Hematopoietic multipotent progenitor cell treated with erythropoietin and hydrocortisone succinate and interleukin-3 and kit ligand, for 8 days (in vitro differentiated cells): ENCODE results near the gene PLEKHN1.
A peak's percentile ranks its signal among the peaks of the same experiment; 100 is the strongest.

Experiments used
- DNase-seq: peaks from one replicate; pipeline ENCODE4 v3.0.0-alpha.2; 2015

Gene PLEKHN1

DNA sequence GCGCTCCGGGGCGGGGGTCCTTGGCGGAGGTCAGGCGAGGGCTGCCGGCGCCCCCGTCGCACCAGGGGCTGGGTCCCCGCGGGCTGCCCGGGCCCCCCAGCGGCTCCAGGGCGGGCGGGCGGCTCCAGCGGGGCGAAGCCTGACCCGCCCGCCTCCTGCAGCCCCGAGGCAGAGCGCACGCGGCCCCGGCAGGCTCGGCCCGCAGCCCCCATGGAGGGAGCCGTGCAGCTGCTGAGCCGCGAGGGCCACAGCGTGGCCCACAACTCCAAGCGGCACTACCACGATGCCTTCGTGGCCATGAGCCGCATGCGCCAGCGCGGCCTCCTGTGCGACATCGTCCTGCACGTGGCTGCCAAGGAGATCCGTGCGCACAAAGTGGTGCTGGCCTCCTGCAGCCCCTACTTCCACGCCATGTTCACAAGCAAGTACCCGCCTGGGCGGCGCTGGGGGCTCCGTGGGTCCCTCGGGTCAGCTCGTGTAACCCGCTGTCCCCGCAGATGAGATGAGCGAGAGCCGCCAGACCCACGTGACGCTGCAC, 5.1 kb upstream of the PLEKHN1 start:
- DNase-seq, result no peak

DNA sequence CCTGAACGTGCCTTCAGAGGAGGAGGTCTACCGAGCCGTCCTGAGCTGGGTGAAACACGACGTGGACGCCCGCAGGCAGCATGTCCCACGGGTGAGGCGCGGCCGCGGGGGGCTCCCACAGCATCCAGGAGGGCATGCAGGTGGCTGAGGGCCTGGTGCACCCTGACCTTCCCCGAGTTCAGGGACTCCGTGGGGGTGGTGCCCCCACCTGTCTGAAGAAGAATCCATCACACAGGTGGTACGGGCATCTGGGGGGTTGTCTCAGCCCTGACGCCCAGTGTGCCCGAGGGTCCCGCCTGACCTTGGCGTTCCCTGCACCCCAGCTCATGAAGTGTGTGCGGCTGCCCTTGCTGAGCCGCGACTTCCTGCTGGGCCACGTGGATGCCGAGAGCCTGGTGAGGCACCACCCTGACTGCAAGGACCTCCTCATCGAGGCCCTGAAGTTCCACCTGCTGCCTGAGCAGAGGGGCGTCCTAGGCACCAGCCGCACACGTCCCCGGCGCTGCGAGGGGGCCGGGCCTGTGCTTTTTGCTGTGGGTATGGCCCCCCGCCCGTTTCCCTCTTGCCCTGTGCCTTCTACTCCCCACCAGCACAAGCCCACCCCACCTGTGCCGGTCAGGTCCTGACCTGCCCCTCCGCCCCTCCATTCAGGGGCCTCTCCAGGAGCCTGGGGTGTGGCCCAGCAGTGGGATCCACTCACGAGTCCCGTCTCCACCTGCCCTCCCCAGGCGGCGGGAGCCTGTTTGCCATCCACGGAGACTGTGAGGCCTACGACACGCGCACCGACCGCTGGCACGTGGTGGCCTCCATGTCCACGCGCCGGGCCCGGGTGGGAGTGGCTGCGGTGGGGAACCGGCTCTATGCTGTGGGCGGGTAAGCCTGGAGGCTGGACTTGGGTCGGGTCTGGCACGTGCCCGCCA, 3.6 kb upstream of the PLEKHN1 start:
- no peak for DNase-seq

DNA sequence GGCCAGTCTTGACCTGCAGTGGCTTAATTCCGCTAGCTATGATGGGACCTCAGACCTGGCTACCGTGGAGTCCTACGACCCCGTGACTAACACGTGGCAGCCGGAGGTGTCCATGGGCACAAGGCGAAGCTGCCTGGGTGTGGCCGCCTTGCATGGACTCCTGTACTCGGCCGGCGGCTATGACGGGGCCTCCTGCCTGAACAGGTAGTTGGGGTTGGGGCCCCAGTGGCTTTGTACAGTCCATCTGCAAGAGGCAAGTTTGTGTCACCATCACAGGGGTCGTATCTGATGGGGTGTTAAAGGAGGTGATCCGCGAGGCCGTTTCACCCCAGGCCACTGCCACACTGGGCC, 3.0 kb upstream of the PLEKHN1 start:
- no peak for DNase-seq

DNA sequence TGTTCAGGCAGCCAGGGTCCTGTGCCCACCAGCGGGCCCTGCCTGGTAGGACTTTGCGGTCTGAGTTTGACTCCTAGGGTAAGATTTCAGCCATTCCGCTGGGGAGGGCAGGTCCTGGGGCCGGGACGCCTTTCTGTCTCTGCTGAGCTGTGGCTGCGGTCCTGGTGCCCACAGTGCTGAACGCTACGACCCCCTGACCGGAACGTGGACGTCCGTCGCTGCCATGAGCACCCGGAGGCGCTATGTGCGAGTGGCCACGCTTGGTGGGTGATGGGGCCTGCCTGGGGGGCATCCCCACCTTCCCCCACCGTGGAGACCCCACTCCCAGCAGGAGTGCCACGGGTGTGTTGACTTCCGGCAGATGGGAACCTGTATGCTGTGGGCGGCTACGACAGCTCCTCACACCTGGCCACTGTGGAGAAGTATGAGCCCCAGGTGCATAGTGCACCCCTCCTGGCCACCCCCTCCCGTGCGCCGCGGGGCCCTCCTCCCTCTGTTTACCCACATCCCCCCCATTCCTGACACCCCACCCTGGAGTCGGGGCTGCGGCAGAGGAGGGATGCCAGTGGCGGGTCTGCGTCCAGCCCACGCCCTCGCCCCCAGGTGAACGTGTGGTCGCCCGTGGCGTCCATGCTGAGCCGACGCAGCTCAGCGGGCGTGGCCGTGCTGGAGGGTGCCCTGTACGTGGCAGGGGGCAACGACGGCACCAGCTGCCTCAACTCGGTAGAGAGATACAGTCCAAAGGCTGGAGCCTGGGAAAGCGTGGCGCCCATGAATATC, 2.3 kb upstream of the PLEKHN1 start:
- DNase-seq, result no peak

DNA sequence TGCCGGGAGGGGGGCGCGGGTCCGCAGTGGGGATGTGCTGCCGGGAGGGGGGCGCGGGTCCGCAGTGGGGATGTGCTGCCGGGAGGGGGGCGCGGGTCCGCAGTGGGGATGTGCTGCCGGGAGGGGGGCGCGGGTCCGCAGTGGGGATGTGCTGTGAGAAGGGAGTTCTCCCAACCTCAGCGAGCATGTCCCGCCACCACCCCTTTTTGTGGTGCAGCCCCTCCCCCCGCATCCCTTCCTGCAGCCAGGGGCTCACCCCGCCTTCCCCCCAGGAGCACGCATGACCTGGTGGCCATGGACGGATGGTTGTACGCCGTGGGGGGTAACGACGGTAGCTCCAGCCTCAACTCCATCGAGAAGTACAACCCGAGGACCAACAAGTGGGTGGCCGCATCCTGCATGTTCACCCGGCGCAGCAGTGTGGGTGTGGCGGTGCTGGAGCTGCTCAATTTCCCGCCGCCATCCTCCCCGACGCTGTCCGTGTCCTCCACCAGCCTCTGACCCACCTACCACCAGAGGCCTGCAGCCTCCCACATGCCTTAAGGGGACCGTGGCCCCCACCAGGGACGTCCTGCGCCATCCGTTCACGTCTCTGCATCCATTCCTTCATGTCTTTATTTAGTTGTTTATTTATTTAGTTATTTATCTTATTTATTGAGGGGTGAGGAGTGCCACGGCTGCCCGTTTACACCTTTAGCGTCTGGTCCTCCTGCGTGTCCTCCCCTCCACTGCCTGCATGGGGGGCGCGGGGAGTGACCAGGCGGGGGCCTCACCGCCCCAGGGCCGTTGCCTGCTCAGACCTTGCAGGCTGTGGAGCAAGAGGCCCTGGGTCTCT, 1.4 kb upstream of the PLEKHN1 start:
- no peak for DNase-seq

DNA sequence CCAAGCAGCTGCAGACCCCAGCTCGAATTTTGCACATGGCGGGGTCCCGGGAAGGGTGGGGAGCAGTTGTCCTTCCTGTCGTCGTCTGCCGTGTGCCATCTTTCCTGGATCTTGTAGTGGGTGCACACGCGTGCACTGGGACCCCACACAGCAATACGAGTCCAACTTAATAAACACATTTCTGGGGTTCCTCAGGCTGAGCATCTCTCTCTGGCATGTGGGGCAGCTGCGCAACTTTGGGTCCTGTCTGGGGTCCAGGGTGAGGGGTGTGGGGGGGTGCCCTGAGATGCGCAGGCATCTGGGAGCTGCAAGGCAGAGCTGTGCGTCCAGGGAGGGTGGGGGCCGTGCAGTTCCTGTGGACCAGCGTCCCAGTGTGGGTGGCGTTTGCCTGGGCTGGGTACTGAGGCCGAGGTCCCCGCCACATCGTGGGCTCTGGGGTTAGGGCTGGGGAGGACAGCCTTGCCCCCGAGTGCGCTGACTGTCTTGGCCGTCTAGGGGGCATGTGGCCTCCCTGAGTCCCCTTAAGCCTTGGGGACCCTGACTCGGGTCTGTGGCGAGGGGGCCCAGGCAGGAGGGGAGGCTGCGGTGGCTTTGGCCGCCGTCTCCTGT, 652 bp upstream of the PLEKHN1 start:
- DNase-seq, result no peak

DNA sequence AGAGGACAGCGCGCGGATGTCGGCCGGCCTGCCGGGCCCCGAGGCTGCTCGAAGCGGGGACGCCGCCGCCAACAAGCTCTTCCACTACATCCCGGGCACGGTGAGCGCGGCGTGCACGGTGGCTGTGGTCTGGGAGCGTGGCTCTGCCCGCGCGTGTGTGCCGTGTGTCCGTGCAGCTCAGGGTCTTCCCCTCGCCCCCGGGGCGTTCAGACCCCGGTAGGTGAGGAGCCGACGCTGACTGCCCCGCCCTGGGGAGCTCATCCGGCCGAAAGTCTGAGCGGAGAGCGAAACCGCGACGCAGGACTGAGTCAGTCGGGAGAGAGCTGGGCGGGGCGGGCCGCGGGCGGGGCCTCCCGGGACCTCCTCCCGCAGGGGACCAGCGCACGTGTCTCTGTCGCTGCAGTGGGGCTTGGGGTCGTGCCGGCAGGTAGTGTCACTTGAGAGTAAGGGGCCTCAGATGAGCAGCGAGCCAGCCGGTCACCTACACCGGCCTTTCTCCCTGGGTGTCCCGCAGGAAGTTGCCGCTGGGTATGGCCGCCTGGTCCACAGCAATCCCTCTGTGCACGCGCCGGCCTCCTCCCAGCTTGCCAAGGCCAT, 520 bp downstream of the PLEKHN1 start:
- DNase-seq, result peak; percentile 39

DNA sequence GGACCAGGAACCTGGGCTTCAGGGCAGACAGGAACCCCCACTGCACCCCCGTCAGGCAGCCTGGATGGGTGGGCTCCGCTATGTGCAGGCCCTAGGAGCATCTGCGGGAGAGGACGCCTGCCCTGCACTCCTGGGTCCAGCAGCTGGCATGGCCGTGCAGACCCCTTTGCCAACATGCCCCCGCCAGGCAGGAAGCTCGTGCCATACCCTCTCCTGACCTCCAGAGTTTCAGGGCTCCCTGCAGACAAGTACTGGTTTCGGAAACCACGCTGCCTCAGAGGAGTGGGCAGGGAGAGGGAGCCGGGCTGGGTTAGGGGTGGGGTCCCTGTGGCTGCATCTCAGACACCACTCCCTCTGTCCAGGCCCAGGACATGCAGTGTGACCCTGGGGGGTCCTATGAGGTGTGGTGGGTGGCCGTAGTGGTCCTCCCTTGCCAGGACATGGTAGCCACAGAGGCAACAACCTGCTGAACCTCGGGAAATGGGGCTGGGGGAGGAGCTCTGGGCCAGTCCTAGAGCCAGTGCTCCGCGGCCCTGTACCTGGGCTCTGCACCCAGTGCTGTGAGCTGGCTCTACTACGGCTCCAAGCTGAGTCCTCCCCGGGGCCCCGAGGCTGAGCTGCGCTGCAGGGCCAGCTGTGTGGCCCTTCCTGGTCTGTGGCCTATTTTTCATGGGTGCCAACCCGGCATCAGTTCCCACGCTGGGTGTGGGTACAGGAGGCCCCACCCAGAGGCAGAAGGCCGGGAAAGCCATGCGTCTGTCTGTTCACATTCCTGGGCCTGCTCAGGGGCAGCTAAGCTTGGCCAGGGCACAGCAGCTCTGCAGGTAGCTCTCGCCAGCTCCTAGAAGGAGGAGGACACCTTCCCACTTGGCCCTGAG, 1.4 kb downstream of the PLEKHN1 start:
- no peak for DNase-seq

DNA sequence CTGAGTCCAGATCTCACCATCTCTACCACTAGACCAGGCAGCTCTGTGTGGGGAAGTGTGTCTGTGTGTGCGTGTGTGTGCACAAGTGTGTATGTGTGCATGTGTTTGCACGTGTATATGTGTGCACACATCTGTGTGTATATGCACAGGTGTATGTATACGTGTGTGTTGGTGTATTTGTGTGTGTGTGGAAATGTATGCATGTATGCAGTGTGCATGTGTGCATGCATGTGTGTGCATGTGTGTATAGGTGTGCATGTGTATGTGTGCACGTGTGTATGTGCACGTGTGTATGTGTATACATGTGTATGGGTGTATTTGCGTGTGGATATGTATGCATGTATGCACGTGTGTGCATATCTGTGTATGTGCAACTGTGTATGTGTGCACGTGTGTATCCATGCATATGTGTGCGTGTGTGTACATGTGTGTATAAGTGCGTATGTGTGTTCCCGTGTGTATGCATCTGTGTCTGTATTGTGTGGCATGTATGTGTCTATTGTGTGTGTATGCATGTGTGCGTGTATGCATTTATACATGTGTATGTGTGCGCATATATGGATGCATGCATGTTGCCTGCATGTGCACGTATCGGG, 3.1 kb downstream of the PLEKHN1 start:
- DNase-seq, result no peak

DNA sequence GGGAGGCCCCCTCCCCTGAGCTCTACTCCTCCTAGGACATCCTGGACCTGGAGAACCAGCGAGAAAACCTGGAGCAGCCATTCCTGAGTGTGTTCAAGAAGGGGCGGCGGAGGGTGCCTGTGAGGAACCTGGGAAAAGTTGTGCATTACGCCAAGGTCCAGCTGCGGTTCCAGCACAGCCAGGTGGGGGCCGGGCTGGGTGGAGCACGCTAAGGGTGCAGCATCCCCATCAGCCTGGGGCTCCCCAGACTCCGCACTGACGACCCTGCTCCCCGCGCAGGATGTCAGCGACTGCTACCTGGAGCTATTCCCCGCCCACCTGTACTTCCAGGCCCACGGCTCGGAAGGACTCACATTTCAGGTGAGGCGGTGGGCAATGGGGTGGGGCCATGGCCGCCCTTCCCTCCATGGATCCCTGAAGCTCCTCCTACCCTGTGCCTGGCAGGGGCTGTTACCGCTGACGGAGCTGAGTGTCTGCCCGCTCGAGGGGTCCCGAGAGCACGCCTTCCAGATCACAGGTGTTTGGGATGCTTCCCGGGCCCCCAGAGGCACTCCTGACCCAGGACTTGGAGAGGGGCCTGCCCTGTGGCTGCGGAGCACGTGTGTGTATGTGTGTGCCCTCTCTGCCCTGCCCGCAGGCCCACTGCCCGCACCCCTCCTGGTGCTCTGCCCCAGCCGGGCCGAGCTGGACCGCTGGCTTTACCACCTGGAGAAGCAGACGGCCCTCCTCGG, 4.1 kb downstream of the PLEKHN1 start:
- DNase-seq, result no peak

DNA sequence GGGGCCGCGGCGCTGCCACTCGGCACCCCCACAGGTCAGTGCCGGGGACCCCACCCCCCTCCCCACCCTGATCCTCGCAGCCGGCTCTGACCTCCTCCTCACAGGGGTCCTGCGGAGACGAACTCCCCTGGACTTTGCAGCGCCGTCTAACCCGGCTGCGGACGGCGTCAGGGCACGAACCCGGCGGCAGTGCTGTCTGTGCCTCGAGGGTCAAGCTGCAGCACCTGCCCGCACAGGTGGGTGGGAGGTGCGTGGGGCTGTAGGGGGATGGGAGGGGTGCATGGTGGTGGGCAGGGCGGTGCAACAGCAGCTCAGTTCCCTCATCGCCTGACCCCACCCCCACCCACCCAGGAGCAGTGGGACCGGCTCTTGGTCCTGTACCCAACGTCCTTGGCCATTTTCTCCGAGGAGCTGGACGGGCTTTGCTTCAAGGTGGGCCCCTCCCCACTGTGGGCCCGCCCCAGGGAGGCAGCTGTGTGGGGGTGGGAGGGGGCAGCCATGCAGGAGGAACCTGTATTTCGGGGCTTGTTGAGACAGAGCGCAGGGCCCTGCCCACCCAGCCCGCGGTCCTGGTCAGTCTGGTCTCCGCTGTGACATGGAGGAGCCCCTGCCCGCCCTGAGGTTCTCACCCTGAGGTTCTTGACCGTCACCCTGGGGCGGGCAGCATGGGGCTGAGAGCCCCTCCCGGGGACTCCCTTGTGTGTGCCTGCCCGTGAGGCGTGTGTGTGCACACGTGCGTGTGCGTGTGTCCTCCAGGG, 4.9 kb downstream of the PLEKHN1 start:
- no peak for DNase-seq

DNA sequence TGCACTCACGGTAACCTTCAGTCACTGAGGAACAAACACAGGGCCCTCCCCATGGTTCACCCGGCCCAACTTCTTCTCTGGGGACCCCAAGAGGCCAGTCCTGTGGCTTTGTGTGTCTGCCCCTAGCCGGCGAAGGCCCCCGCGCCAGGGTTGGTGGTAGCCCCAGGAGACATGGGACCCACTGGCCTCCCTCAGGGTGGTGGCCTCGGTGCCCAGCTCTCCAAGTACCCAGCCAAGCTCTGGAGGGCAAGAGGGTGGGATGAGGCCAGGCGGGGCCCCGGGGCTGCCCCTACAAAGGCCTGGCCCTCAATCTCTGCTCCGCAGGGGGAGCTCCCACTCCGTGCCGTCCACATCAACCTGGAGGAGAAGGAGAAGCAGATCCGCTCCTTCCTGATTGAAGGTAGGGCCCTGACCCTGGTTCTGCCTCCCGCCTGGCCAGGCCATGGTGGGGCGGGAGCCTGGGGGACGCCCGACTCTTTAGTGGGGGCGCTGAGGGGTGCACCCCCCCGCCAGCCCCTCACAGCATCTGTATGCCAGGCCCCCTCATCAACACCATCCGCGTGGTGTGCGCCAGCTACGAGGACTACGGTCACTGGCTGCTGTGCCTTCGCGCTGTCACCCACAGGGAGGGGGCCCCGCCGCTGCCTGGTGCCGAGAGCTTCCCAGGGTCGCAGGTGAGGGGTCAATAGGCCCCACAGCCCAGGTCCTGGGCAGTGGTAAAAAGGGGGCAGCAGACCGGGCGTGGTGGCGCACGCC, 5.6 kb downstream of the PLEKHN1 start:
- DNase-seq, result no peak

DNA sequence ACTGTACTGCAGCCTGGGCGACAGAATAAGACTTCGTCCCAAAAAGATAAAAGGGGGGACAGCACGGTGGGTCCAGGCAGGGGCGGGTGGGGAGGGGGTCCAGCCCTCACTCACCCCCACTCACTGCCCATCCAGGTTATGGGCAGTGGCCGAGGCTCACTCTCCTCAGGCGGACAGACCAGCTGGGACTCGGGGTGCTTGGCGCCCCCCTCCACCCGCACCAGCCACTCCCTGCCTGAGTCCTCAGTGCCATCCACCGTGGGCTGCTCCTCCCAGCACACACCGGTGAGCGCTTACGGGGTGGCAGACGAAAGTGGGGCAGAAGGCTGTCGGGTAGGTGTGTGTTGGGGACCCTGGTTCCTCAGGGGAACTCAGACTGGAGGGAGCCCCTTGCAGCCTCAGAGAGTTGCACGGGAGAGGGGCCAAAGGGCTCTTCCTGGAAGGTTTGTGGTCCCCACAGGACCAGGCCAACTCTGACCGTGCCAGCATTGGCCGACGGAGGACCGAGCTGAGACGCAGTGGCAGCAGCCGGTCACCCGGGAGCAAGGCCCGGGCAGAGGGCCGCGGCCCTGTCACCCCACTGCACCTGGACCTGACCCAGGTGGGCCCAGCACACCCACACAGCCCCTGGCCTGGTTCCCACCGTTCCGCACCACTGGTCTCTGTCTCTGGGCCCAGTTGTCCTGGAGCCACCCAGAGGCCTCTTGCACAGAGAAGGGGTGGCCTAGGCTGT, 6.6 kb downstream of the PLEKHN1 start:
- no peak for DNase-seq

DNA sequence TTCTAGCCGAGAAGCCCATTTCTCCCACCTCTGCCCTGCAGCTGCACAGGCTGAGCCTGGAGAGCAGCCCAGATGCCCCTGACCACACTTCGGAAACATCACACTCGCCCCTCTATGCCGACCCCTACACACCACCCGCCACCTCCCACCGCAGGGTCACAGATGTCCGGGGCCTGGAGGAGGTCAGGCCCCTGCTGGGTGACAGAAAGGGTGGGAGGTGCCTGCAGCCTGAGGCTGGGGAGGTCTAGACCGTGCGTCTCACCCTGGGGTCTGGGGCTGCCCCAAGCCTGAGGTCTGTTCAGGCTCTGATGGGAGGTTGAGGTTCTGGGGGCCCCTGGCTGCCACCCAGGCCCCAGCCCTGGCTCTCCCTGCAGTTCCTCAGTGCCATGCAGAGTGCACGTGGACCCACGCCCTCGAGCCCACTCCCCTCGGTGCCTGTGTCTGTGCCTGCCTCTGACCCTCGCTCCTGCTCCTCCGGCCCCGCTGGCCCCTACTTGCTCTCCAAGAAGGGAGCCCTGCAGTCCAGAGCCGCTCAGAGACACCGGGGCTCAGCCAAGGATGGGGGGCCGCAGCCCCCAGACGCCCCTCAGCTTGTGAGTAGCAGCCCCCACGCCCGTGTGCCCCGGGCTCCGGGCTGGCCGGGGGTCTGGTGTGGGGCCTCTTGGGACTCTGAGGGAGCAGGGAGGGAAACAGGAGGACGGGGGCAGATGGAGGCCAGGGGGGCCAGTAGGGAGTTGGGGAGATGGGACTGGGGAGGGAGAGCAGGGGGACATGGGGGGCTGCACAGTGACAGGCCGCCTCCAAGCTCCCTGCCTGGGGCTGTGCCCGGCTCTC, 7.4 kb downstream of the PLEKHN1 start:
- DNase-seq, result no peak

DNA sequence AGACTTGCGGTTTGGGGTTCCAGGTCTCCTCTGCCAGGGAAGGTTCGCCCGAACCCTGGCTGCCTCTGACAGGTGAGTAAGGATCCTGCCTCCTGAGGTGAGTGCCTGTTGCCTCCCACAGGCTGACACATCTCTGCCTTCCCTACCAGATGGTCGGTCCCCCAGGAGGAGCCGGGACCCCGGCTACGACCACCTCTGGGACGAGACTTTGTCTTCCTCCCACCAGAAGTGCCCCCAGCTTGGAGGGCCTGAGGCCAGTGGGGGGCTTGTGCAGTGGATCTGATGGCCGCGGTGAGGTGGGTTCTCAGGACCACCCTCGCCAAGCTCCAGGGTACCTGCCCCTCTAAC, 8.0 kb downstream of the PLEKHN1 start:
- DNase-seq, result no peak

DNA sequence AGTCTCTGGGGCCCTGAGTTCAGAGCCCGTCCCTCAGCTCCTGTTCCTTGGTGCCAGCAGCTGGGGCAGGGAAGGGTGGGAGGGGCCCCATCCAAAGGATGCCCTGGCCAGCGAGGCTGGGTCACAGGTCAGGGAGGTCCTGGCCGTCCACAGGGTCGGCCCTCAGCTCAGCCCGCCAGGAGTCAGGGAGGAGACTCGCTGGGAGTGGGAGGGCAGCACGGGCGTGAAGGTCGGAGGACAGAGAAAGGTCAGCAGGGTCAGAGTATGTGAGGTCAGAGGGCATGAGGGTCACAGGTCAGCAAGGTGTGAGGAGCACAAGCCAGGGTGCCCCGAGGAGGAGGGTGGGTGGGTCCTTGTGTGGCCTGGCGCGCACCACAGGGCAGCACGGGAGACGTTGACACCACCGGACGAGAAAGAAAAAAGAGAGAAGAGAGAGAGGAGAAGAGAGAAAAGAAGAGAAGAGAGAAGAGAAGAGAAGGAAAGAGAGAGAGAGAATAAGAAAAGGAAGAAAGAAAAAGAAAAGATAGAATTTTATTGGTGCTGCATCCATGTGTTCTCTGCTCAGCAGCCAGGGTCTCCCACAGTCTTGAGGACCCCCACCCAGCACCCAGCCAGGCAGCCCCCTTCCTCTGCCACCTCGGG, 8.5 kb downstream of the PLEKHN1 start:
- DNase-seq, result no peak
